ENCODE data around the gene C1RL.

C1RL gene

DNA sequence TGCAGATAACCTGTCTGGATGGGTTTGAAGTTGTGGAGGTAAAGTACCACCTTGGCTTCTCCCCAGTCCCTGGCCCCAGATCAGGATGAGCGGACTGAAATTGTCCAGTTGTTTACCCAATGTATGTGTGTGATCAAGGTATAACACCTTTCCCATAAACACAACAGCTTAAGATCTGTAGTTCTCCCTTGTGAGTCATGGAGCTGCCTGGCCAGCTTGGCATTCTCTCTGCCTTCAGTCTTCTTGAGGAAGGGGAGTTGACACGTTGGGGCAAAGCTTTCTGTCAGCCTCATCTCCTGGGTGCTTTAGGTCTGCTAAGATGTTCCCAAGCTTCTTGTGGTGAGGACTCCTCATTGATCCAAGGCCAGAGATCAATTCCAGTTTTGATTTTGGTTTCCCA, 42.4 kb downstream of the C1RL start:
- no peak overlapping the region for H3K4me3 ChIP-seq (ENCODE audit: low read length)

GRCh38 chr12:7065073-7065623, 43.9 kb downstream of the C1RL start:
- DNase-seq (ENCODE audit: low read depth): no peak
- H3K4me3 ChIP-seq (ENCODE audit: low read length): no peak overlapping the region
- TF ChIP-seq, protein P1, sequence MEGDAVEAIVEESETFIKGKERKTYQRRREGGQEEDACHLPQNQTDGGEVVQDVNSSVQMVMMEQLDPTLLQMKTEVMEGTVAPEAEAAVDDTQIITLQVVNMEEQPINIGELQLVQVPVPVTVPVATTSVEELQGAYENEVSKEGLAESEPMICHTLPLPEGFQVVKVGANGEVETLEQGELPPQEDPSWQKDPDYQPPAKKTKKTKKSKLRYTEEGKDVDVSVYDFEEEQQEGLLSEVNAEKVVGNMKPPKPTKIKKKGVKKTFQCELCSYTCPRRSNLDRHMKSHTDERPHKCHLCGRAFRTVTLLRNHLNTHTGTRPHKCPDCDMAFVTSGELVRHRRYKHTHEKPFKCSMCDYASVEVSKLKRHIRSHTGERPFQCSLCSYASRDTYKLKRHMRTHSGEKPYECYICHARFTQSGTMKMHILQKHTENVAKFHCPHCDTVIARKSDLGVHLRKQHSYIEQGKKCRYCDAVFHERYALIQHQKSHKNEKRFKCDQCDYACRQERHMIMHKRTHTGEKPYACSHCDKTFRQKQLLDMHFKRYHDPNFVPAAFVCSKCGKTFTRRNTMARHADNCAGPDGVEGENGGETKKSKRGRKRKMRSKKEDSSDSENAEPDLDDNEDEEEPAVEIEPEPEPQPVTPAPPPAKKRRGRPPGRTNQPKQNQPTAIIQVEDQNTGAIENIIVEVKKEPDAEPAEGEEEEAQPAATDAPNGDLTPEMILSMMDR (IDR thresholded peaks at IDR 0.05; ENCODE audit: insufficient read depth, low read depth, low read length, missing control alignments): no peak

More for the DNA sequence above, 42.4 kb downstream of the C1RL start:
- DNase-seq (ENCODE audit: low read depth): peak; percentile 76
- TF ChIP-seq, protein P1 (IDR thresholded peaks at IDR 0.05; ENCODE audit: insufficient read depth, low read depth, low read length, missing control alignments): no peak

DNA sequence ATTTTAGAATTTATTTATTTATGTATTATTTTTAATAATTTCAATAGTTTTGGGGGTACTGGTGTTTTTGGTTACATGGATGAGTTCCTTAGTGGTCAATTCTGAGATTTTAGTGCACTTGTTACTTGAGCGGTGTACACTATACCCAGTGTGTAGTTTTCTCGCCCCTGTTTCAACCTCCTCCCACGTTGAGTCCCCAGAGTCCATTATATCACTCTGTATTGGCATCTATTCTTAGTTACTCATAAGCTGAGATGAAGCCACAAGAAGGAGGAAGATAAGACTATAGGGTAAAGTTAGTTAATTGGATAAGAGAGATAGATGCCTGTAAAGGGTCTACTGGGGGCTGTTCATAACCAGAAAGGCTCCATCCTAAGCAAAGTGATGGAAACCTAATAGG, 44.5 kb downstream of the C1RL start:
- no peak overlapping the region for H3K4me3 ChIP-seq (ENCODE audit: low read length)
- no peak for DNase-seq (ENCODE audit: low read depth)
- TF ChIP-seq, protein P1 (IDR thresholded peaks at IDR 0.05; ENCODE audit: insufficient read depth, low read depth, low read length, missing control alignments): no peak

DNA sequence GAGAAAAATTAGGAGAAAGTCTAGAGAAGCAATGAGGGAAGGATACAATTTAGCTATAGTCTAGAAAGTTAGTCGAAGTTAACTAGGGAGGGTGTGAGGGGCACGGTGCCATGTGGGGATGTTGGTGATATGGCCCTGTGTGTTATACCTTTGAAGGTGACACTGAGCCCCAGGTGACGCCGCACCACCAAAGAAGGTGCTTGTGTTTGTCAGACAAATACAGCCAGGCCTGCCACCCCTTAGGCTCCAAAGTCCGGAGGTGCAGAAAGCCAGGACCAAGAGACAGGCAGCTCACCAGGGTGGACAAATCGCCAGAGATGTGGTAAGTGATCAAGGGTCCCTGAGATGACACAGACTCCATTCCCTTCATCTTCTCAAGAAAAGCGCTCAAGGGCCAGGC, 47.4 kb downstream of the C1RL start:
- TF ChIP-seq, protein P1 (IDR thresholded peaks at IDR 0.05; ENCODE audit: insufficient read depth, low read depth, low read length, missing control alignments): no peak
- no peak overlapping the region for H3K4me3 ChIP-seq (ENCODE audit: low read length)
- DNase-seq (ENCODE audit: low read depth): no peak

DNA sequence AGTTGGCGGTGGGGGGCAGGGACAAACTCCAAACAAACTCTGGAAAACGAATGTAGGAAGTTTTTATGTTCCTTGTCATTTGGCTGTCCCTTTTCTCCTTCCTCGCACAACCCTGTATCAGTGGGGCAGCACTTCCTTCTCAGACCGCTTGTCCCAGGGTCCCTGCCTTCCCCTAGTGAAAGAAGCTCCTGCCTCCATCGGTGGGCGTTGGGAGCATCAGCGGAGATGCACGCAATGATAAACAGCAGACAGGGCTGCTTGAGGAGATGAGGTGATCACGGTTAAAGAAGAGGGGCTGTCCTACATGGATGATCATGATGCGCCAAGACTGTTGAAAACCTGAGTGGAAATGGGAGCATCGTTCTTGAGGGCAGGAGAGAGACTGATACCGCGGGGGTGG, 47.9 kb downstream of the C1RL start:
- H3K4me3 ChIP-seq (ENCODE audit: low read length): no peak overlapping the region
- DNase-seq (ENCODE audit: low read depth): no peak
- TF ChIP-seq, protein P1 (IDR thresholded peaks at IDR 0.05; ENCODE audit: insufficient read depth, low read depth, low read length, missing control alignments): no peak

DNA sequence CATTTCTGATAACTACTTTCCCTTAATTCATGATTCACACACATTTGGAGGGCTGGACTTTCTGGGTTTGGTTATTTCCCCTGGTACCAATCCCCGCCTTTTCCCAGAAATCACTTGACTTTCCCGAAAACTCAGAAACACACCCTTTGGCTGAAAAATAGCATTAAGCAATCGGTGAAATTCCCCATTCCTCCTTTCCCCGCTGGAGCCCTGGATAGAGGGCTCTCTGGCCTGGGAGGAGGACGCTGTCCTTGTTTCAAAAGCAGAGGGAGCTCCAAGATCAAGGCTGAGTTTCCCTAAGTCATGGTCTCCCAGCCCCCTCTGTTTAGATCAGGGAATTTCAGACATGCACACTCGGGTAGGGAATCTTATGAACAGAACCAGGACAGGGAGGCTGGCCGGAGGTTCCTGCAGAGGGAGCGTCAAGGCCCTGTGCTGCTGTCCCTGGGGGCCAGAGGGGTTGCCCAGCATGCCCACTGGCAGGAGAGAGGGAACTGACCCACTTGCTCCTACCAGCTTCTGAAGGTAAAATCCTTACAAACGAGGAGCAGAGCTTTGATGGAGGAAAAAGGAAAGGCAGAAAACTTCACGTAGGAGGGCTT, 48.6 kb downstream of the C1RL start, which contains the start of gene C1S:
Gene C1S (plus strand): TSS at position 366 of the 602 bp plus-strand sequence. CDS start 1,195 bp downstream, outside the sequence.
- peak; percentile 92 for DNase-seq (ENCODE audit: low read depth)
- H3K4me3 ChIP-seq (ENCODE audit: low read length): no peak within 1 kb of the TSS
- TF ChIP-seq, protein P1 (IDR thresholded peaks at IDR 0.05; ENCODE audit: insufficient read depth, low read depth, low read length, missing control alignments): peak; percentile 79

GRCh38 chr12:7059780-7060179, 49.2 kb downstream of the C1RL start:
- H3K4me3 ChIP-seq (ENCODE audit: low read length): no peak overlapping the region
- no peak for DNase-seq (ENCODE audit: low read depth)

More at GRCh38 chr12:7059780-7060179, 49.2 kb downstream of the C1RL start:
- TF ChIP-seq, protein P1 (IDR thresholded peaks at IDR 0.05; ENCODE audit: insufficient read depth, low read depth, low read length, missing control alignments): no peak
